Effector CD8-positive, alpha-beta T cell (primary cell): Measurements from ENCODE around the gene RNF111.
"Not testable (repeated sequence)": the region's sequence is repeated elsewhere in the genome, so short reads cannot be mapped to it uniquely, and the experiment has no call there.

Experiments
- DNase-seq: peaks from one replicate; lab custom pipeline; 2025; lab: John Stamatoyannopoulos, UW

The RNF111 gene

GRCh38 chr15:59059076-59059597 is 71.7 kb downstream of the RNF111 start:
- DNase-seq: no peak

- DNase-seq: no peak
Measured at GRCh38 chr15:59060348-59060747, 72.9 kb downstream of the RNF111 start.

DNA sequence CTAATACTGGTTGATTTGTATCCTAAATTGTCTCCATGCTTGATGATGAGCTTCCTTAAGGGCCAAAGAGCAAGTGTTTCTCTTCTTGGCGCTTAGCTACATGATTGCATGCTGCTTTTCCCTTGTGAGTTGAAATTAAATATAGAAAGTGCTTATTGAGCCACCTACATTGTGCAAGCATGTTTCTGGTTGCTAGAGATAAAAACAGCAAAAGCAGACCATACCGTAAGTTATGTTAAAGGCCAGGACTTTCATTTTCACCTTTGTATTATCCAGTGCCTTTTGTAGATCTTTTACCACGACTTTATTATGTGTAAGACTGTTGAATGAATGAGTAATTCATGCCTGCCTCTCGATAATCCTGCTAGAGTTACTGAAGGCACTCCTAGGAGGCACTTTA is 75.6 kb downstream of the RNF111 start:
- DNase-seq: no peak

DNA sequence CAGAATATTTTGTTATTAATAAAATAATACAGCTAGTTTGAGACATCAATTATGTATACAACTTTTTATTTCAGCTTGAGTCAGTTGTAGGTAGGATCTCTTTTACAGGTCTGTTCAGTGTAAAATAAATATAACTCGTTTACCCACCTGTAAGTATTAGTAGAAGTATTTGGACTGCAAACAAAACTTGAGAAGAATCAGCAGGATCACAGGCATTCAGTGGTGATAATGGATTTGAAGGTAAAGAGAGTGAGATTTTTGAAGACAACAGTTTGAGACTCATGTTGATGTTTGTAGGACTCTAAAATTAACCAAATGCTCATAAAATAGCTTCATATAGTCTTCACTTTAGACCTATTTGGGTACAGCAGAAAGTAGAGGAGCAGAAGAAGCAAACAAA is 82.0 kb downstream of the RNF111 start:
- DNase-seq: no peak

- no peak for DNase-seq
Measured at GRCh38 chr15:59074607-59075006, 87.1 kb downstream of the RNF111 start.

DNA sequence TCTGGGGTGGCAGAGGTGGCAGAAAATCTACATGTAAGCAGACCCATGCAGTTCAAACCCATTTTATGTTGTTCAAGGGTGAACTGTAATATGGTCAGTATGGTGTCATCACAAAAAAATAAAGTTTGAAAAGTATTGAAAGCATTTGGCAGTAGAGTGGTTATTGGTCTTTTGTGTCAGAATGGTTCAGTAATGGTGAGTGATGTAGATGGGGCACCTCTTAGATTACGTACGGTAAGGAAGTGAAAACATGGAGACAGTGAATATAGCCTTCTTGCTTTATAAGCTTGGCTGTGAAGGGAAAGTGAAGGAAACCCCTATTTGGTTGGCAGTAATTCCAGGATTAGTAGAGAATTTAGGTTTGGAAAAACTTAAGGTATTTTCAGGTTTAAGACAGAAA is 100.3 kb downstream of the RNF111 start:
- no peak for DNase-seq

DNA sequence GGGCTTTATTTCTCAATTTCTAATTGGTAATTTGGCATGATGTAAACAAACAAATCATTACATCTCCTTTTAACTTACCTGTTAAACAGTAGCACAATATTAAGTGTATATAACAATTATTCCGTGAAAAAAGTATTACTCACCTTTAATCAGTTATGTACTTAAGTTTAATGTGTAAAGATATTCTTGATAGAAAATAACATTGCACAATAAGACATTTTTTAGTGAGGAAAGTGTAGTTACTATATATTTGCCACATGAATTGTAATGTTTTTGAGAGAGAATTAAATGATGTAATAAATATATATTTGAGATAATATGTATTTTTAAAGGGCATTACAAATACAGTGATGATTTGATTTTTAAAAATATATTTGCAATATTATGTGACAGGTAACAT is 106.6 kb downstream of the RNF111 start:
- no peak for DNase-seq

DNA sequence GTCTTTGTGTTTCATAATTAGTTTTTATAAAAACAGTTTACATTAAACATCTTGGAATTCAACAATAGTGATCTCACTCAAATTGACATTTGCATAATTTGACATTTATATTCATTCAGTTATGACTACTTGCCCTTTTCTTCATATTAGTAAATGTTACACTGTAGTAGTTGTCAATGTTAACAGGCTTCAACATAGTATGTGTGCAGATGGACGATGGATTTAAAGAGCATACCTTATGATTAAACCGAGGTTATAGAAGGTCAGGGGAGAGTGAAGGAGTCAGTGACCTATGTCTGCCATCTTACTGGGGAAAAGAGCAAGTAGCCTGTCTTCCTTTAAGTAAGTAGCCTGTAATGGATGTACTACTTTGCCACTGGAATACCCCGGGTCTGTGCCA is 109.0 kb downstream of the RNF111 start:
- DNase-seq: no peak

GRCh38 chr15:59099162-59099685 is 111.8 kb downstream of the RNF111 start:
- no peak for DNase-seq

DNA sequence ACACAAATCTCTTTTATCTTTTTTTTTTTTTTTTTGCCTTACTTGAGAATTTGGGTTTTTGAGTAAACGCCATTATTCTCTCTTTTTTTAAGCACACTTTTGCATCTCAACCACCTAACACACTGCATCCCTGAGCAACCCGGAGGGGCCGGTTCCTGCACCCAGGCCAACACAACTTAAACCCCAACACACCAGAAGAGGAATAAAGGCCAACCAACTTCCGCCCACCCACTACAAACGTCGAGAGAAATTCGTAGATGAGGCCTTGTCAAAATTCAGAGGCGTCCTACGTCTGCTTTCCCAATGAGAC is 117.1 kb downstream of the RNF111 start:
- no peak for DNase-seq

- peak; percentile 76 for DNase-seq
Measured at GRCh38 chr15:59104912-59105732, 117.7 kb downstream of the RNF111 start, which contains the start of gene CCNB2. Gene CCNB2 (plus strand): TSS chr15:59105146. CDS start chr15:59105269, 123 bp downstream.

GRCh38 chr15:59105854-59106253 is 118.4 kb downstream of the RNF111 start:
- DNase-seq: no peak

GRCh38 chr15:59111251-59111650 is 123.8 kb downstream of the RNF111 start:
- no peak for DNase-seq

DNA sequence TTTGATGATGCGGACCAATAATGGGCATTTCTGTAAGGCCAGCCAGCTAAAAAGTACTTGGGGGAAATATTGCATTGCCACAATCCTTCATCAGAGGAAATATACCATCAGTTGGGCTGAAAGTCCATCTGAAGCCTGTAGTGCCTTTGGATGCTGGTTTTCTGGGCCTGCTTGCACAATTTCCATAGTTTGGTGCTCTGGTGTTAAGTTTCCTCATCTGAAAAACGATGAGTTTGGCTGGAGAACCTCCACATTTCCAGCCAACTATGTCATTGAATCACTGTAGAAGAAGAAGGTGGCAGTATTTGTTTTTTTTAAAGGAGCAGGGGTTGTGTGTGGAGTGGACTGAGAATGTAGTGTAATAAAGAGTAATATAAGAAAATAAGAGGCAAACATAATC is 127.6 kb downstream of the RNF111 start:
- DNase-seq: no peak

GRCh38 chr15:59116141-59116540 is 128.7 kb downstream of the RNF111 start:
- no peak for DNase-seq

DNA sequence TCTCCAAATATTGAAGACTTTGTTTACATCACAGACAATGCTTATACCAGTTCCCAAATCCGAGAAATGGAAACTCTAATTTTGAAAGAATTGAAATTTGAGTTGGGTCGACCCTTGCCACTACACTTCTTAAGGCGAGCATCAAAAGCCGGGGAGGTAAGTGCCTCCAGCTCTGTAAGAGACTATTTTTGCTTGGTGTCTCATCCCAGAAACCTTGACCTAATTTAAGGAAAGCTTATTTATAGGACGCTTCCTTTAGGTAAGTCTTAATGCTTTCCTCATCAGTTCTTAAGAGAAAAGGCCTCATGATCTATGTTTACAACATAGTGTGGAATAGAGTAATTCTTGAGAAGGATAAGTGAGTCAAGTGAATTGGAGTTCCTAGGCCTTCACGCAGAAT is 129.3 kb downstream of the RNF111 start:
- no peak for DNase-seq

DNA sequence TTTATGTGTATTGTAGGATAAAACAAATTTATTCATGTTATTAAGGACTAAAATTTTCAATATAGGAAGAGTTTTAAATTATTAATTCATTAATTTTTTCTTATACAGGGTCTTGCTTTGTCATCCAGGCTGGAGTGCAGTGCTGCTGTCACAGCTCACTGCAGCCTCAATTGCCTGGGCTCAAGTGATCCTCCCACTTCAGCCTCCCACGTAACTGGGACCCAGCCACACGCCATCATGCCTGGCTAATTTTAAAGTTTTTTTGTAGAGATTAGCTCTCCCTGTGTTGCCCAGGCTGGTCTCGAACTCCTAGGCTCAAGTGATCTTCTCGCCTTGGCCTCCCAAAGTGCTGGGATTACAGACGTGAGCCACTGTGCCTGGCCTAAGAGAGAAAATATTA is 132.2 kb downstream of the RNF111 start:
- DNase-seq: no peak

GRCh38 chr15:59120937-59121336 is 133.5 kb downstream of the RNF111 start:
- DNase-seq: no peak

DNA sequence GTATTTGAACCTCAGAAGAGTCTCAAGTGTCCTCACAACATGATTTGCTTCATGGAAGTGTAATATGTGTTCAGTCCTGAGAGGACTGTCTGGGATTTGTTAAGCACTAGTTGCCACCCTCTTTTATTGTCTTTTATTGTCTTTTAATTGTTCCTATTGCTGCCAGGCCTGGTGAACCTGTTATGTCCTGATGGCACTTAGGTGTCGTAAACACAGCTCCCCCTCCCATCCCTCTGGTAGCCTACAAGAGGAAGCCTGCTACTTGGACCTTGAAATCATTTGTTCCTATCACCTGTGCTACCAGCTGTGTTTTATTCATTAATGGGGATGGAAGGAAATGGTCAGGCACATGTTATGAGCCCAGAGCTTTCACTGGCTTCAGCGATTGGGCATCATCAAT is 136.8 kb downstream of the RNF111 start:
- no peak for DNase-seq

DNA sequence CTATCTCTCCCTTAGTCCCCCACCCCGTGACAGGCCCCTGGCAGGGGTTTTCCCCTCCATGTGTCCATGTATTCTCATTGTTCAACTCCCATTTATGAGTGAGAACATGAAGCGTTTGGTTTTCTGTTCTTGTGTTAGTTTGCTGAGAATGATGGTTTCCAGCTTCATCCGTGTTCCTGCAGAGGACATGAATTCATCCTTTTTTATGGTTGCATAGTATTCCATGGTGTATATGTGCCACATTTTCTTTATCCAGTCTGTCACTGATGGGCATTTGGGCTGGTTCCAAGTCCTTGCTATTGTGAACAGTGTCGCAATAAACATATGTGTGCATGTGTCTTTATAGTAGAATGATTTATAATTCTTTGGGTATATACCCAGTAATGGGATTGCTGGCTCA is 138.2 kb downstream of the RNF111 start:
- not testable (repeated sequence) for DNase-seq

GRCh38 chr15:59127255-59127654 is 139.8 kb downstream of the RNF111 start:
- not testable (repeated sequence) for DNase-seq

GRCh38 chr15:59131456-59131855 is 144.0 kb downstream of the RNF111 start:
- no peak for DNase-seq

GRCh38 chr15:59131969-59132562 is 144.6 kb downstream of the RNF111 start:
- no peak for DNase-seq
